Stimulated activated CD8-positive, alpha-beta memory T cell treated with anti-CD3 and anti-CD28 coated beads, Interleukin-4, amount 100 ng/mL, for 48 hours (primary cell): Measurements from ENCODE around the gene LCTL.
"Not testable (repeated sequence)": the region's sequence is repeated elsewhere in the genome, so short reads cannot be mapped to it uniquely, and the experiment has no call there.

ENCODE experiments used
- DNase-seq: peaks from one replicate; pipeline ENCODE4 v3.0.0-alpha.2; 2020

Gene LCTL

DNA sequence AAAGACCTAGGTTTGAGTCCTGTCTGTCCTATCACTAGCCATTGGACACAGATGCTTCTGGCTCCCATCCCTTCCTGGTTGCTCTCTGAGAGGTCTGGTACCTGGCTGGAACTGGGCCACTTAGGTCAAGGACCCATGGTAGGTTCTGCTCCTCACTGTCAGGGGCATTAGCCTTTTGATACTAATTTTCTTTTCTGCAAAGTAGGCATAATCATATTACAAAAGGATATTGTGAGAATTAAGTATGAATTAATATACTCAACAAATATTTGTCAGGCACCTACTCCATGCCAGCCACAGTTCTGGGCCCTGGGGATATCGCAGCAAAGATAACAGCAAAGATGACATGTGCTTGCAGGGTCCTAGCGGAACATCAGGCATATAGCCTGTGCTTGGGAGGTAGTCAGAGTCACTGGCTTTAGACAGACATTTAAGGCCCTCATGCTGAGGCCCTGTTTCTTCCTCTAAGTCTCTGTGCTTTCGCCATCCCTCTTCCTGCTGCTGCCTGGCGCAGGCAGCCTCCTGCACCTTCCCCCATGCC lies 25.6 kb upstream of the LCTL start:
- no peak for DNase-seq

DNA sequence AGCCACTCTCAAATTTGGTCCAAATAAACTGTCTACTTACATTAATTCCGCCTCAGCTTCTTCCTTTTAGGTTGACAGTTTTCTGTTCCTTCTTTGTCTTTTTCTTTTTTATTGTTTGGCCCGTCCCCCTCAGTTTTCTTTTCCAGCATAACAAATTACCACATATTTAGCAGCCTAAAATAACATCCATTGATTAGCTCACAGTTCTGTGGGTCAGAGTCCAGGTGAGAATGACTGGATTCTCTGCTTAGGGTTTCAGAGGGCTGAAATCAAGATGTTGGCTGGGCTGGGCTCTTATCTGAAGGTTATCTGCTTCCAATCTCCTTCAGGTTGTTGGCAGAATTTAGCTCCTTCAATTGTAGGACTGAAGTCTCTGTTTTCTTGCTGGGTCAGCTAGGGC lies 24.6 kb upstream of the LCTL start:
- DNase-seq, result no peak

DNA sequence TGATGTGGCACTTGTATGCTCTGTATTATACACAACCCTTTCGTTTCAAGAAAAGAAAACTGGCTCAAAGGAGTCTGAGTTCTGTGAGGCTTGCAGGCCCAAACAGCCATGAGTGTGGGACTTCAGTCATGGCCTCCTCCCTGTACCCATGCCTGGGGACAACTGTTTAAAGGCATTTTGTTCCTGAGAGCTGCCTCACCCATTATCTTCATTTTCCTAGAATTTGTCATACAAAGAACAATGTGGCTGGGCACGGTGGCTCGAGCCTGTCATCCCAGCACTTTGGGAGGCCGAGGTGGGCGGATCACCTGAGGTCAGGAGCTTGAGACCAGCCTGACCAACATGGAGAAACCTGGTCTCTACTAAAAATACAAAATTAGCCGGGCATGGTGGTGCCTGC lies 23.6 kb upstream of the LCTL start:
- DNase-seq, result not testable (repeated sequence)

DNA sequence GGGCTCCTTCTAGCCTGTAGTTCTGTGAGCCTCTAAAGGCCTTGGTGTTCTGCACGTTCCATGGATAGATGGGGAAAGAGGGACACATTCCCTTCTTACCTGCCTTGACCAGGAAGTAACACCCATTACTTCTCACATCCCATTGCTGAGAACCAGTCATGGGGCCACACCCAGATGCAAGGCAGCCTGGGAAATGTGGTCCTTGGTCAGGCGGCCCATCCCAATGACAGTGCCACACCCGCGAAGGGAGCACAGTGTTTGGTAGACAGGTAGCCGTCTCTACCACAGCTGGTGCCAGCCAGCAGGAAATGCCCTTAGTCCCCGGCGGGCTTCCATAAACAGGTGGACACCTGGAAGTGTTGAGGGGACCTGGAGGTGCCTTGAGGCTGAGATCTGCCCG lies 23.2 kb upstream of the LCTL start:
- DNase-seq, result no peak

DNA sequence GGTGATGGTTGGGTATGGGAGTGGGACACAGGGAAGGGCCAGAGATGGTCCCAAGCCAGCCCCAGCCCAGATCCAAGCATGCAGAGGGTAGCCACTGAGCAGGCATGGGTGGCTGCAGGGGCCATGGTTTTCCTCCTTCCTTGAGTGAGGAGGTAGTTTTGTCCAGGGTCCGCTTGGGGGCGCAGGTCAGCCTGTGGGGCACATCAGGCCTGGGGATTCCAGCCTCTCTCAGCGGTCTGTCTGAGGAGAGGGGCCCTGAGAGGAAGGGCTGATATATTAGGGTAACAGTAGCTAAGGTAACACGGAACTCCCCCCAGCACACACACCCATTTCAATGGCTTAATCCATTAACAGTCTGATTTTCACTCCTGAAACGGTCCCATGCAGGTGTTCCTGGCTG lies 22.7 kb upstream of the LCTL start:
- no peak for DNase-seq

DNA sequence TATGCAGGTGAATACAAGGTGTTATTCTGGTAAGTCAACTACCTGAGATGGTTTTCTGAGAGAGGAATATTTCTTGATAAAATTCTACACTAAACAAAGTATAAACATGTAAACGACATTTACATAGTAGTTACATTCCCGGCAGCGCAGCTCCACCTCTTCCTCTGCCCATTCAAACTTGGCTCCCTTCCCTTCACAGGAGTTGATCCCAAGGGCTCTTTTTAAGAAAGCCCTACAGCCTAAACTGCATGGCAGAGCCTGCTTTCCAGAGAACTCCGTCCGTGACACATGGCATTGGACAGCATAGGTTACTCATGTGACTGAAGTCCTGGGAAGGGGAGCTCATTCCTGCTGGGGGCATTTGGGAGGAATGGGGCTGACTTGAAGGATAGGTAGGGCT lies 22.0 kb upstream of the LCTL start:
- no peak for DNase-seq

DNA sequence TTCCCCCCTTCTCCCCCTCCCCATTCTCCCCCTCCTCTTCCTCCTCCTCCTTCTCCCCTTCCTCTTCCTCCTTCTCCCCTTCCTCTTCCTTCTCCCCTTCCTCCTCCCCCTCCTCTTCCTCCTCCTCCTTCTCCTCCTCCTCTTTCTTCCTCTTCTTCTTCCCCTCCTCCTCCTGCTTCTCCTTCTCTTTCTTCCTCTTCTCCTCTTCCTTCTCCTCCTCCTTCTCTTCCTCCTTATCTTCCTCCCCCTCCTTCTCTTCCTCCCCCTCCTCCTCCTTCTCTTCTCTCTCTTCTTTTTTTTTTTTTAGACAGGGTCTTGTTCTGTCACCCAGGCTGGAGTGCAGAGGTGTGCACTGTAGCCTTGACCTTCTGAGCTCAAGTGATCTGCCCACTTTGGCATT lies 21.2 kb upstream of the LCTL start:
- no peak for DNase-seq

DNA sequence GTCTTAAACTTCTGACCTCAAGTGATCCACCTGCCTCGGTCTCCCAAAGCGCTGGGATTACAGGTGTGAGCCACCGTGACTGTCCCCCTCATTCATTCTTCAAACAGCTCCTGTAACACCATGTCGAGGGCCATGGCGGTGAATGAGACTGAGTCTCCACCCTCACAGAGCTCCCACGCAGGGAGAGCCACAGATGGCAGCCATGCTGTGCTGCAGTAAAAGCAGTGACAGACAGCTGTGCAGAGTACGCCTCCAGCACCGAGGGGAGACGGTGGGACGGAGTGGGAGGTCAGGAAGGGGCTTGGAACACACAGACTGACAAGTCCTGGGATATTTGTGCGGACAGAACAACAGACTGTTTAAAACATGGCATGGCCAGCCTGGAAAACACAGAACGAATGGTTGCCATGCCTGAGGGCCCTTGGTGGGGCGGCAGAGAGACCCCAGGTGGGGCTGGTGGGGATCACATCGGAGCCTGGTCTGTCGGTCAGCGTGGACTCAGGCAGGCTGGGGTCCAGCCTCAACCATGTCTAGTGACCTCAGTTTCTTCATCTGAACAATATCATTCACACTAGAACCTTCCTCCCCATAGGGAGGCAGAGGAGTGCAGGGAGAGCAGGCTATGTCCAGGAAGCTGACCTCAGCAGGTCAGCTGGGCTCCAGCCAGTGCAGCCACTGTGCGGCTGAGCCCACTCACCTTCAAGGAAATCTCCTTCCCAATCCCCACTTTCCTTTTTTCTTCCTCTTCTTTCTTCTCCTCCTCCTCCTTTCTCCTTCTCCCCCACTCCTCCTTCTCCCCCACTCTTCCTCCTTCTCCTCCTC lies 20.6 kb upstream of the LCTL start:
- no peak for DNase-seq

DNA sequence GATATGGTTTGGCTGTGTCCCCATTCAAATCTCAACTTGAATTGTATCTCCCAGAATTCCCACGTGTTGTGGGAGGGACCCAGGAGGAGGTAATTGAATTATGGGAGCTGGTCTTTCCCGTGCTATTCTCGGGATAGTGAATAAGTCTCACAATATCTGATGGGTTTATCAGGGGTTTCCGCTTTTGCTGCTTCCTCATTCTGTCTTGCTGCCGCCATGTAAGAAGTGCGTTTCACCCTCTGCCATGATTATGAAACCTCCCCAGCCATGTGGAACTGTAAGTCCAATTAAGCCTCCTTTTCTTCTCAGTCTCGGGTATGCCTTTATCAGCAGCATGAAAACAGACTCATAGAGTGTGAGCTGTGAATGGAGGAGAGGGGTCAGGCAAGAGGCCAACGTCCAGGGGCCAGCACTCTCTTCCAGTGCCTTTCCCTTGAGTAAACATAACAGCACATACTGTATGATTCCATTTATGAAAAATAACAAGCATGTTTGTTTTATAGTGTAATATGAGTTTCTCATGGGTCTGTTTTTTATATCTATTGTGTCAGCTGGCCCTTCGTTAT lies 16.3 kb upstream of the LCTL start:
- no peak for DNase-seq

DNA sequence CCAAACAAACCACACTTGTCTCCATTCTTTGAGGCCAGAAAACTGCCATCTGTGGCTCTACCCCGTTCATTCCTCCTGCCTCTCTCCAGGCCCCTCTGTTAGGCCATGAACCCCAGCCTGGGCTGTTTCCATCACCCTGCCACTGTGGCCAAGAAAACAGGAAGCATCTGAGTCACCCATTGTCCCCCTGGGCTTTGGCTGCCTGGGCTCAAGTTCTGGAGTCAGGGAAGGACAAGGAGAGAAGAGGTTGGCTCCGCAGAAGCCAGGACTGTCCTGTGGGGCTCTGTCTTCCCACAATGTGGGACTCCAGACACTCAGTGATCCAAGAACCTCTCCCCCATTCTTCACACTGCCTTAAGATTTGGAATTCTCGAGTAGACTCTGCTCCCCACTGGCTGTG lies 14.8 kb upstream of the LCTL start:
- DNase-seq, result no peak

DNA sequence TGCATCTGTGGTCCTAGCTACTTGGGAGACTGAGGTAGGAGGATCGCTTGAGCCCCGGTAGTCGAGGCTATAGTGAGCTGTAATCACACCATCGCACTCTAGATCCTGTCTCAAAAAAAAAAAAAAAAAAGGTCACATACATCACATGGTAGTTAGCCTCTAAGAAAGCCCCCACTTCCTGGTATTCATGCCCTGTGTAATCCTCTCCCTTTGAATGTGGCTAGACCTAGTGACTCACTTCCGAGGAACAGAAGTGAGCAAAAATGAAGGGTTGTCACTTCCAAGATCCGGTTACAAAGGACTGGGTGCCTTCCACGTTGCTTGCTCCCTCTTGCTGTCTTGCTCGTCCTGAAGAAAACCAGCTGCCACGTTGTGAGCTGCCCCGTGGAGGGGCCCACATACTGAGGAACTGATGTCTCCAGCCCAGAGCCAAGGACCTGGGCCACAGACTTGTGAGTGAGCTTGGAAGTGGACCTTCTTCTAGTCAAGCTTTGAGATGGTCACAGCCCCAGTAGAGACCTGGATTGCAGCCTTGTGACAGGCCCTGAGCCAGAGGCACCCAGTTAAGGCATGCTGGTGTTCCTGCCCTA lies 12.6 kb upstream of the LCTL start:
- peak; percentile 30 for DNase-seq

DNA sequence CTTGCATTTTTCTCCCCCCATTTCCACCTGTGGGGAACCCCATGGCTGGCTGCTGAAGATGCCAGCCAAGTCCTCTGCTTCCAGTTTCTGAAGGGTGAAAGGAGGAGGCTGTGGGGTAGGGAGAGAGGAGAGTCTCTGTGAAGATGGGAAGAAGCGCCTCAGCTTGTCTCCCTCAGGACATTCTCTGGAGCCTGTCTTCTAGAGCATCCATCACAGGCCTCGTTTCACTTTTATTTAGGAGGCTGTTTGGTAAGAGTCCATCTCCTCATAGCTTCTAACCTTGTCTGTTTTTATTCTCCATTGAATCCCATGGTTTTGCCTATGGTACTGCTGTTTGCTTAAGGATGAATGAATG lies 8.8 kb upstream of the LCTL start:
- no peak for DNase-seq

DNA sequence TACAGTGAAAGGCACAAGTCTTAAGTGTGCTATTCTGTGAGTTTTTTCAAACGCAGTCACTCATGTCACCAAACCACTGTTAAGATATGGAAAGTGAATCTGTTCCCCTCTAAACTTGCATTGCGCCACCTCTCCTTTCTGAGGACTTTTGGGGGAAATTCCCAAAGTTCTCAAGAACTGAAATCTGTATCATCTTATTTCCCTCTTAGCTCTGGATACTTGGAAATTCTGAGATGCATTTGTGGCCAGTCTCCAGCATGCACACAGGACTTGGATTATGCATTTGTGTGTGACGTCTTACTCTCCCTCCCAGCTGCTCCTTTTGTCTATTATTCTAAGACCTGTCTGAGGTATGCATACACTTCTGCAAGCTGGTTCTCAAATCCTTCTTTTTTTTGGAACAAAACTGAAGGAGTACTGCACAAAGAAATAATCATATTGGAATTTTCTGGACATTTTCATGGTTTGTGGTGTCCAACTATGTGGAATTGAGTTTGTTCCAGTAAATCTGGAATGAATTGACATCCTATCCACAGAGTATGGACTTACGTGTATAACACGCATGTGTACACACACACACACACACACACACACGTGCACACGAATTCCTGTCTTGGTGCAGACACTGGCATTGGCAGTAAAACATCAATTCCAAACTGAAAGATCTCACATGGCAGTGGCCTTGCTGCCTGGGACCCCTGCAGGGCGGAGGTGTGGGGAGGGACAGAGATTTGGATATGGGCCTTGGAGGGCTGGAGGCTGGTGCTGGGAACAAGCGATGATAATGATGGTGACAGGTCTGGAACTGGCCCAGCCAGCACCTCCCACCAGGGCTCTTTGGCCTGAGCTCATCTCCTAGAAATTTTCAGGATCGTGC lies 8.2 kb upstream of the LCTL start:
- no peak for DNase-seq

DNA sequence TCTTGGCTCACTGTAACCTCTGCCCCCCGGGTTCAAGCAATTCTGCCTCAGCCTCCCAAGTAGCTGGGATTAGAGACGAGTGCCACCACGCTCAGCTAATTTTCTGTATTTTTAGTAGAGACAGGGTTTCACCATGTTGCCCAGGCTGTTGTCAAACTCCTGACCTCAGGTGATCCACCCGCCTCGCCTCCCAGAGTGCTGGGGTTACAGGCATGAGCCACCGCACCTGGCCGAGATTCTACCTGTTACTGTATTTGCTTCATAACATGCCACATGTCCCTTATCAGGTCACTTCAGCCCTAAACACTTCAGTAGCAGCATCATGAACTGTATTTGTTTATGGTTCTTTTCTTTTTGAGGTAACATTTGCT lies 7.5 kb upstream of the LCTL start:
- no peak for DNase-seq

DNA sequence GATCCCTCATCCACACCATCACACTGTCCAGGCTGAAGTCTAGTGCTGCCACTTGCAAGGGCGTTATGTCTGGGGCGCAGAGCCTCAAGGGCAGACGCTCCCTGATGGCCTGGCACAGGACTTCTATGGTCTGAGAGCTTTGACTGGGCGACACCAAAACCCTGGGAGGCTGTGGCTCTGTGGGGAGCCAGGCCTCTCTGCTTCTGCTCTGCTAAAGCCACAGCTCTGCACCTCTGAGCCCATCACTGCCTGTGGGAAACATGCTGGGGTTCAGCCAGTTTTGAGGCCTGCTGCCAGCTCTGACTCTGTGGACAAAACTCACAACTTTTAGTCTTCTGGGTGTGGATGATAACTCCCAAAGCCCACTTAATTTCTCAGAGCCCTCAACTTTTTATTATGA lies 6.3 kb upstream of the LCTL start:
- no peak for DNase-seq

DNA sequence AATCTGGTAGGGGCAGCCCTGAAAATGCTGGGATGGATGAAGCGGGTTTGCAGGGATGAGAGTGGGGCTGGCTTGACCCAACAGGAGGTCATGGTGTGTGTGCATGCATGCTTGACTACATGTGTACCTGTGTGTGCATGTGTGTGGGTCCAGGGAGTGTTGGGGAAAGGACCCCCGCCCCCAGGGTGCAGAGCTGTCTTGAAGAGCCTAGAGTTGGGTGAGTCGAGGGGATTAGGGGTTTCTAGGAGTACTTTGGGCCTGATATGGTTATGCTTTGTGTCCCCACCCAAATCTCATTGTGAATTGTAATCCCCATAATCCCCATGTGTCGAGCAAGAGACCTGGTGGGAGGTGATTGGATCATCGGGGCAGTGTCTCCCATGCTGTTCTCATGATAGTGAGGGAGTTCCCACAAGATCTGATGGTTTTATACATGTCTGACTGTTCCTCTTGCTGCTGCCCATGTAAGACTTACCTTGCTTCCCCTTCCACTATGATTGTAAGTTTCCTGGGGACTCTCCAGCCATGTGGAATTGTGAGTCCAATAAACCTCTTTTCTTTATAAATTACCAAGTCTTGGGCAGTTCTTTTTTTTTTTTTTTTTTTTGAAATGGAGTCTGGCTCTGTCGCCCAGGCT lies 5.2 kb upstream of the LCTL start:
- no peak for DNase-seq

DNA sequence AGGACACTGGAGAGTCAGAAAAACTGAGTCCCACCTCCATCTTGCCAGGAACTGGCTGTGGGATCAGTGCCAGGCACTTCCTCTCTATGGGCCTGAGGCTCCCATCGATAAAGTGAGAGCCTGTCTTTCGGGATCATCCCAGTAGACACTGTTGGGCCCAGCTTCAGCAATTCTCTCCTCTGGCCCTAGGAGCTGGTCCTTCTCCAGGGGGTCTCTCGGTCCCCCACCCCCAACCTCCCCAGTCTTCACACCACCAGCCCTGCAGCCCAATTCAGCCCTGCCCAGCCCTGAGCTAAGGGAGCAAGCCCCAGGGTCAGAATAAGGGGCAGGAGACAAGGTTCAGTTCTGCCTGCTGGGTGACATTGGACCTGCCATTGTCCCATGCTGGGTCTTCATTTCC lies 4.5 kb upstream of the LCTL start:
- DNase-seq, result no peak

DNA sequence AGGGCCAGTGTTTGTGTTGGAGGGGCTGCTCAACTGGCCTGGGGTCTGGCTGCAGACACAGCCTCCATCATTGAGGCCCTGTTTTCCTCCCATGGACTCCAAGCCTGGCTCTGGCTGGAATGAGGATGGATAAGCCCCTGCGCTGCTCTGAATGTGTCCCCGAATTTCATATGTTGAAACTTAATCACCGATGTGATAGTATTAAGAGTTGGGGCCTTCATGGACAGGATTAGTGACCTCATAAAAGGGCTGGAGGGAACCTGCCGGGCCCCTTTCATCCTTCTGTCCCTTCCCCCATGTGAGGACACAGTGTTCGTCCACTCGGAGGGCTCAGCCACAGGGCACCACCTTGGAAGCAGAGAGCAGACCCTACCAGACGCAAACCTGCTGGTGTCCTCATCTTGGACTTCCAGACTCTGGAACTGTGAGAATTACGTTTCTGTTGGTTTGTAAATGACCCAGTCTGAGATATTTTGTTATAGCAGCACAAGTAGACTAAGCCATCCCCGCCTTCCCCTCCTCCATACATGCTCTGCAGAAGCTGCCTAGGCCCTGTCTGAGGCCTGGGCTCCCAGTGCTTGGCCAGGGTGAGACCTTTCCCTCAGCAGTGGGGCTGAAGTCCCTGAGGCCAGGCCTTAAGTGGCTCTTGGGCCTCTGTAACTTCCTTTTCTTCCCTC lies 3.8 kb upstream of the LCTL start:
- DNase-seq, result peak; percentile 10

DNA sequence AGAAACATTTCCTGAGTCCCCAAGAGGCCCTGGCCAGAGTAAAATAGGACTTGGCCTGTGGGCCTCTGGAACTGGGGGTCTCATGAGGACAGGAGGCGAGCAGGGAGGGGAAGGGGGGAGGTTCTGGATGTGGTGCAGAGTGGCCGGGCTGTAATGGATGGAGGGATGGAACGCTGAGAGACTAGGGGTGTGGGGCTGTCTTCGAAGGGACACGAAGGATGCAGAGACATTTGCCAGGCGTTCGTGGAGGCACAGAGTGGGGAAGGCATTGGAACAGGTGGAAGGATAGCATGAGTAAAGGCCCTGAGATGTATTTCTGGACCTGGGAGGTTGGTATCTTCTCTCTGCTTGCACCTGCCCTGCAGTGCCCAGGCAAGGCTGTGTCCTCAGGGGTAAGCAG lies 2.1 kb upstream of the LCTL start:
- DNase-seq, result no peak

DNA sequence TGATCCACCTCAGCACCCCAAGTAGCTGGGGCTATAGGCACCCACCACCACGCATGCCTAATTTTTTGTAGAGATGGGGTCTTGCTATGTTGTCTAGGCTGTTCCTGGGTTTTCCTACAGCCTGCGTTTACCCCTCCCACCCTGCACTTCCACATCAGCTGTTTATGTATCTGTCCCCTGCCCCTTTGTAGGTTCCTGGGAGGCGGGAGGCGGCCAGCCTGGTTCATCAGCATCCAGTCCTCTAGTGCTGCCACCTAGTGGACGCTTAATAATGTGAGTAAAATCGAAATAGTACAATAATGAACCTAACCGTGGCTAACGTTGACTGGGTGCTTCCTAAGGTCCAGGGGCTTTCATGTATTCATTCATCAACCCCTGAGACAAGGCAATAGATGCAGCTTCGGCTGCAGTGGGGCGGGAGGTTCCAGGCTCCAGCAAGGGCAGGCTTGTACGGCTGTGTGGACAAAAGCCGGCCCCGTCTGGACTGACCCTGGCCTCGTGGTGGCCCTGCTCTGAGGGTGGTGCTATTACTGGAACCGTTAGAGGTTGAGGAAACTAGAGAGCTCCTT lies 1.2 kb upstream of the LCTL start:
- DNase-seq, result peak; percentile 65

DNA sequence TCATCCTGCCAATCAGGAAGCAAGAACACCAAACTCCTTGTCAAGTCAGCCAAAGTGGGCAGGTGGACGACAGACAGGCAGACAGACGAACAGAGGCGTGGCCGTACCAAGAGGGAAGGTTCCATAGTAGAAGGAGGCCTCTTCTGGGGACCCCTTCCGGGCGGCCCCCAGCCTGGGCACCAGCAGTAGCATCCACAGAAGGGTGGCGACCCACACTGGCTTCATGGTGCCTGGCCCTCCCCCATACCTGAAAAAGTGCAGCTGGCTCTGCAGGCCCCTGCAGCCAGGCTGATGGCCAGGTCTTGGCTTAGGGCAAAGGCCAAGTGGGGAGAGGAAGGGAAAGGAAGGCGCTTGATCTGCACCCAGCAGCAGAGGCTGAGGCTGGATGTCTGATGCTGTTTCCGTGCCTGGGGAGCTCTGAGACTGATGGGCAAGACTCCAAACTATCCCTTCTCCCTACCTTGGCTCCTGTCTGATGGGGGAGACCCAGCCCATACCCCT lies 607 bp downstream of the LCTL start:
- DNase-seq, result no peak
